ENCODE measurements around the gene RASD2. TPM values are rescaled to one million over a fixed set of nuclear protein-coding genes. Genes with fewer than 3 reads are reported as not detected.

RASD2 gene
- total RNA-seq, 1 donor from 2014 or later, result 0.16 TPM

DNA sequence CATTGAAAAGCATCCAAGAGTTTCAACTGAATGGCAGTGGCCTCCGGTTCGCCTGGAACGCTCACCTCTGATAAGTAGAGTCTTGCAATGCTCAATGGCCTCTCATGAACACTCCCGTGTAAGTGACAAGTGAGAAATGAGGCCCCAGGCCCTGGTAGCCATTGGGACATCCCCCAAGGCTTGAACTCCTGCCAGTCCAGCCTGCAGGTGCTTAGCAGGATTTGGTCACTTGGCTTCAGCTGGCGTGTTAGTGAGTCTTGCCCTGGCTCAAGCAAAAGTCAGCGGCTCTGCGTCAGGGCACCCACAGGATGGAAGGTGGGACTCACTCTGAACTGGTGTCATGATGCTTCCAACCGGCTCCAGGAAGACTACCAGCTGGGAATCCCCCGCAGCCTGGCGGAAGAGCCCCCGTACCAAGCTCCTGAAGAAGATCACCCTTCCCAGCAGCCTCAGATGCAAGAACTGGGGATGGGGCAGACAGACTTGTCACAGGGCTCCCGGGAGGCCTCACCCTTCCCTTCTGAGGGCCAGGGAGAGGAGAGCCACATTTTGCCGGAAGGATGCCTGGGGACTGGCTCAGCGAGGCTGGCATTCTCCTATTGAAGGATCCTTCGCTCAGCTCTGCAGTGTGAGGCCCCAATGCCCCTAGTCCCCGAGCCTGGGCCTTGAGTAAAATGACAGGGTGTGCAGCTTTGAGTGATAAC, 57.2 kb downstream of the RASD2 start:
- Histone ChIP-seq H3K79me2 (ENCODE audit: insufficient read depth, low read length) (no peaks in the 10 kb centered on the region), H3K4me3 (ENCODE audit: insufficient read depth, low read depth, low read length) (no peak overlapping the region), H3K27ac (ENCODE audit: low read depth, low read length) (no peak overlapping the region), H3K9me3 (ENCODE audit: insufficient read depth, low read depth, low read length) (no peaks in the 10 kb centered on the region), H3K27me3 (ENCODE audit: insufficient read depth, low read length) (peaks cover 3% of the 10 kb centered on the region), H4K20me1 (ENCODE audit: insufficient read depth, low read length) (no peaks in the 10 kb centered on the region), H3K9ac (ENCODE audit: low read length) (no peak overlapping the region), H3K4me2 (ENCODE audit: low read length) (no peak overlapping the region), H3K36me3 (ENCODE audit: insufficient read depth, low read length) (no peaks in the 10 kb centered on the region), H2AFZ (ENCODE audit: low read depth, low read length) (no peak overlapping the region), H3K4me1 (ENCODE audit: insufficient read depth, low read length) (peaks cover 6% of the 10 kb centered on the region)
- H3K9me3 Mint-ChIP-seq (ENCODE audit: unreplicated experiment), result no peaks in the 10 kb centered on the region
- H3K4me1 Mint-ChIP-seq (ENCODE audit: low read depth, unreplicated experiment), result no peaks in the 10 kb centered on the region
- TF ChIP-seq EZH2 (IDR thresholded peaks at IDR 0.05; ENCODE audit: insufficient read depth, low read length), result no peak
- TF ChIP-seq, protein P1, sequence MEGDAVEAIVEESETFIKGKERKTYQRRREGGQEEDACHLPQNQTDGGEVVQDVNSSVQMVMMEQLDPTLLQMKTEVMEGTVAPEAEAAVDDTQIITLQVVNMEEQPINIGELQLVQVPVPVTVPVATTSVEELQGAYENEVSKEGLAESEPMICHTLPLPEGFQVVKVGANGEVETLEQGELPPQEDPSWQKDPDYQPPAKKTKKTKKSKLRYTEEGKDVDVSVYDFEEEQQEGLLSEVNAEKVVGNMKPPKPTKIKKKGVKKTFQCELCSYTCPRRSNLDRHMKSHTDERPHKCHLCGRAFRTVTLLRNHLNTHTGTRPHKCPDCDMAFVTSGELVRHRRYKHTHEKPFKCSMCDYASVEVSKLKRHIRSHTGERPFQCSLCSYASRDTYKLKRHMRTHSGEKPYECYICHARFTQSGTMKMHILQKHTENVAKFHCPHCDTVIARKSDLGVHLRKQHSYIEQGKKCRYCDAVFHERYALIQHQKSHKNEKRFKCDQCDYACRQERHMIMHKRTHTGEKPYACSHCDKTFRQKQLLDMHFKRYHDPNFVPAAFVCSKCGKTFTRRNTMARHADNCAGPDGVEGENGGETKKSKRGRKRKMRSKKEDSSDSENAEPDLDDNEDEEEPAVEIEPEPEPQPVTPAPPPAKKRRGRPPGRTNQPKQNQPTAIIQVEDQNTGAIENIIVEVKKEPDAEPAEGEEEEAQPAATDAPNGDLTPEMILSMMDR (IDR thresholded peaks at IDR 0.05; ENCODE audit: insufficient read depth, low read depth, low read length), result no peak
- no peak overlapping the region for H3K4me3 Mint-ChIP-seq (ENCODE audit: unreplicated experiment)
- no peaks in the 10 kb centered on the region for H3K36me3 Mint-ChIP-seq (ENCODE audit: low read depth, unreplicated experiment)
- FAIRE-seq (no peak), DNase-seq (ENCODE audit: low read depth) (no peak)
- H3K27me3 Mint-ChIP-seq (ENCODE audit: low read depth, unreplicated experiment), result peaks cover 12% of the 10 kb centered on the region
- H3K27ac Mint-ChIP-seq (ENCODE audit: unreplicated experiment), result no peak overlapping the region

DNA sequence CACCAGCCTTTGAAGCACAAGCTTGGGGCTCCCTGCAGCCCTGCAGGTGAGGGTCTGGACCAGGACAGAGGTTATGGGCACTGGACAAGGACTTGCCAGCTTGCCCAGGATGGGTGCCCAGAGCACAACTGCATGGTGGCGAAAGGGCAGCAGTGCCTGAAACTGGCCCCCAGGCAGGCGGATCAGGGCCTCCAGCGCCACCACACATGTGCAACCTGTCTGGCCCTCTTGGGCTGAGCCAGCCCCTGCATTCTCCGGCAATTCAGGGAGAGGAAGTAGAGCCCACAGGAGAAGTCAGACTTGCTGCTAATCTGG, 57.7 kb downstream of the RASD2 start:
- no peak for FAIRE-seq
- no peak overlapping the region for H3K4me3 Mint-ChIP-seq (ENCODE audit: unreplicated experiment)
- no peaks in the 10 kb centered on the region for H4K20me1 ChIP-seq (ENCODE audit: insufficient read depth, low read length)

DNA sequence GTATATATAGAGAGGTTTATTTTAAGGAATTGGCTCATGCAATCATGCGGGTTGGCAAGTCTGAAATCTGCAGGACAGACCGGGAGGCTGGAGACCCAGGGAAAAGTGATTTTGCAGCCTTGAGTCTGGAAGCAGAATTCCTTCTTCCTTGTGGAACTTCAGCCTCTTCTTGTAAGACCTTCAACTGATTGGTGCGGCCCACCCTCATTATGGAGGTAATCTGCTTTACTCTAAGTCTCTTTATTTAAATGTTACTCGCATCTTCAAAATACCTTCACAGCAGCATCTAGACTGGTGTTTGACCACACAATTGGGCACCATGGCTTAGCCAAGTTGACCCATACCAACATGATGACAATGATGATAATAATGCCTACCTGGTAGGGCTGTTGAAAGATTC, 58.7 kb downstream of the RASD2 start:
- Histone ChIP-seq H3K36me3 (ENCODE audit: insufficient read depth, low read length) (no peaks in the 10 kb centered on the region), H3K4me2 (ENCODE audit: low read length) (no peak overlapping the region)
- FAIRE-seq, result no peak

More for the DNA sequence above, 57.7 kb downstream of the RASD2 start:
- no peak overlapping the region for H2AFZ ChIP-seq (ENCODE audit: low read depth, low read length)
- peaks cover 3% of the 10 kb centered on the region for H3K27me3 ChIP-seq (ENCODE audit: insufficient read depth, low read length)
- DNase-seq (ENCODE audit: low read depth), result no peak
- peaks cover 6% of the 10 kb centered on the region for H3K4me1 ChIP-seq (ENCODE audit: insufficient read depth, low read length)
- Mint-ChIP-seq H3K27me3 (ENCODE audit: low read depth, unreplicated experiment) (peaks cover 11% of the 10 kb centered on the region), H3K9me3 (ENCODE audit: unreplicated experiment) (no peaks in the 10 kb centered on the region), H3K27ac (ENCODE audit: unreplicated experiment) (no peak overlapping the region), H3K4me1 (ENCODE audit: low read depth, unreplicated experiment) (no peaks in the 10 kb centered on the region), H3K36me3 (ENCODE audit: low read depth, unreplicated experiment) (no peaks in the 10 kb centered on the region)
- no peaks in the 10 kb centered on the region for H3K79me2 ChIP-seq (ENCODE audit: insufficient read depth, low read length)
- H3K4me2 ChIP-seq (ENCODE audit: low read length), result no peak overlapping the region
- H3K9ac ChIP-seq (ENCODE audit: low read length), result no peak overlapping the region
- H3K36me3 ChIP-seq (ENCODE audit: insufficient read depth, low read length), result no peaks in the 10 kb centered on the region
- TF ChIP-seq EZH2 (IDR thresholded peaks at IDR 0.05; ENCODE audit: insufficient read depth, low read length), result no peak
- TF ChIP-seq, protein P1 (IDR thresholded peaks at IDR 0.05; ENCODE audit: insufficient read depth, low read depth, low read length), result no peak
- H3K4me3 ChIP-seq (ENCODE audit: insufficient read depth, low read depth, low read length), result no peak overlapping the region
- no peak overlapping the region for H3K27ac ChIP-seq (ENCODE audit: low read depth, low read length)
- H3K9me3 ChIP-seq (ENCODE audit: insufficient read depth, low read depth, low read length), result no peaks in the 10 kb centered on the region

More for the DNA sequence above, 58.7 kb downstream of the RASD2 start:
- no peak overlapping the region for H2AFZ ChIP-seq (ENCODE audit: low read depth, low read length)
- no peaks in the 10 kb centered on the region for H3K9me3 Mint-ChIP-seq (ENCODE audit: unreplicated experiment)
- peaks cover 8% of the 10 kb centered on the region for H3K4me1 ChIP-seq (ENCODE audit: insufficient read depth, low read length)
- no peaks in the 10 kb centered on the region for H3K79me2 ChIP-seq (ENCODE audit: insufficient read depth, low read length)
- H3K27ac Mint-ChIP-seq (ENCODE audit: unreplicated experiment), result no peak overlapping the region
- no peak overlapping the region for H3K4me3 ChIP-seq (ENCODE audit: insufficient read depth, low read depth, low read length)
- TF ChIP-seq, protein P1 (IDR thresholded peaks at IDR 0.05; ENCODE audit: insufficient read depth, low read depth, low read length), result no peak
- TF ChIP-seq EZH2 (IDR thresholded peaks at IDR 0.05; ENCODE audit: insufficient read depth, low read length), result no peak
- H3K36me3 Mint-ChIP-seq (ENCODE audit: low read depth, unreplicated experiment), result no peaks in the 10 kb centered on the region
- H3K27ac ChIP-seq (ENCODE audit: low read depth, low read length), result no peak overlapping the region
- no peaks in the 10 kb centered on the region for H4K20me1 ChIP-seq (ENCODE audit: insufficient read depth, low read length)
- H3K4me3 Mint-ChIP-seq (ENCODE audit: unreplicated experiment), result no peak overlapping the region
- H3K9me3 ChIP-seq (ENCODE audit: insufficient read depth, low read depth, low read length), result no peaks in the 10 kb centered on the region
- no peak overlapping the region for H3K9ac ChIP-seq (ENCODE audit: low read length)
- no peaks in the 10 kb centered on the region for H3K27me3 ChIP-seq (ENCODE audit: insufficient read depth, low read length)
- DNase-seq (ENCODE audit: low read depth), result no peak
- H3K27me3 Mint-ChIP-seq (ENCODE audit: low read depth, unreplicated experiment), result peaks cover 11% of the 10 kb centered on the region
- H3K4me1 Mint-ChIP-seq (ENCODE audit: low read depth, unreplicated experiment), result peaks cover 4% of the 10 kb centered on the region

Data from astrocyte (in vitro differentiated cells and primary cell).